WTC11 (cell line): ENCODE results near the gene FAM174B. TPM values are rescaled to one million over a fixed set of nuclear protein-coding genes. Genes with fewer than 3 reads are reported as not detected.

Source experiments
- ATAC-seq: fragments of 200-7000 bp; cut with Tn5 transposase; 2 replicates; pipeline ENCODE4 v1.10.0; 2021; ENCODE audit warnings: mild to moderate bottlenecking, moderate library complexity
- CTCF ChIA-PET: fragments of 300-600 bp; sonication (Branson Sonifier 250); formaldehyde crosslinking; loops from one replicate; lab custom pipeline; 2021; ENCODE audit warnings: antibody characterized with exemption; lab: Charles Lee
- POLR2A ChIA-PET: fragments of 350-600 bp; sonication (Branson Sonifier 250); formaldehyde crosslinking; loops from one replicate; lab custom pipeline; 2021; ENCODE audit warnings: antibody characterized with exemption; lab: Charles Lee
- DNase-seq: peaks from one replicate; pipeline ENCODE4 v3.0.0; 2021; ENCODE audit warnings: low spot score
- H3K27ac Mint-ChIP-seq: 2 replicates; pipeline ENCODE4 v1.8.0; 2021; ENCODE audit warnings: mixed read lengths
- H3K27me3 Mint-ChIP-seq: 2 replicates; pipeline ENCODE4 v1.8.0; 2021; ENCODE audit warnings: low read depth, mild to moderate bottlenecking, moderate library complexity, mixed read lengths
- H3K36me3 Mint-ChIP-seq: 2 replicates; pipeline ENCODE4 v1.8.0; 2021; ENCODE audit warnings: mixed read lengths
- H3K4me1 Mint-ChIP-seq: 2 replicates; pipeline ENCODE4 v1.8.0; 2022; ENCODE audit warnings: mixed read lengths
- H3K4me3 Mint-ChIP-seq: 2 replicates; pipeline ENCODE4 v1.8.0; 2021; ENCODE audit warnings: mild to moderate bottlenecking, moderate library complexity, mixed read lengths
- H3K9me3 Mint-ChIP-seq: 2 replicates; pipeline ENCODE4 v1.8.0; 2021; ENCODE audit warnings: mixed read lengths
- ARID4B ChIP-seq: sonication (generic); formaldehyde crosslinking; IDR thresholded peaks from 2 replicates; pipeline ENCODE4 v1.8.0; 2023; ENCODE audit warnings: missing genetic modification reagents, mild to moderate bottlenecking, borderline replicate concordance
- ATF2 ChIP-seq: sonication (generic); formaldehyde crosslinking; IDR thresholded peaks from 2 replicates; pipeline ENCODE4 v1.8.1; 2022; ENCODE audit warnings: low read depth, missing genetic modification reagents, borderline replicate concordance
- ATF3 ChIP-seq: sonication (generic); formaldehyde crosslinking; conservative IDR thresholded peaks from 2 replicates; pipeline ENCODE4 v1.8.1; 2022; ENCODE audit warnings: mild to moderate bottlenecking, missing genetic modification reagents
- FOXK1 ChIP-seq: sonication (generic); formaldehyde crosslinking; IDR thresholded peaks from 2 replicates; pipeline ENCODE4 v1.8.0; 2022; ENCODE audit warnings: mild to moderate bottlenecking, moderate library complexity, missing genetic modification reagents
- FOXP4 ChIP-seq: sonication (generic); formaldehyde crosslinking; IDR thresholded peaks from 2 replicates; pipeline ENCODE4 v1.8.0; 2022; ENCODE audit warnings: mild to moderate bottlenecking, missing genetic modification reagents
- GTF2I ChIP-seq: fragments of 250-450 bp; sonication (Bioruptor Pico); conservative IDR thresholded peaks from 2 replicates; pipeline ENCODE4 v1.4.0; 2021; ENCODE audit warnings: mild to moderate bottlenecking
- NFE2L1 ChIP-seq: sonication (generic); formaldehyde crosslinking; IDR thresholded peaks from 2 replicates; pipeline ENCODE4 v1.8.1; 2023; ENCODE audit warnings: missing genetic modification reagents
- PREB ChIP-seq: sonication (generic); formaldehyde crosslinking; IDR thresholded peaks from 2 replicates; pipeline ENCODE4 v1.8.1; 2022; ENCODE audit warnings: mild to moderate bottlenecking, missing genetic modification reagents, moderate library complexity, borderline replicate concordance
- PRRX2 ChIP-seq: fragments of 250-450 bp; sonication (Bioruptor Pico); IDR thresholded peaks from 2 replicates; pipeline ENCODE4 v1.8.0; 2021; ENCODE audit warnings: mild to moderate bottlenecking
- RELA ChIP-seq: sonication (generic); formaldehyde crosslinking; IDR thresholded peaks from 2 replicates; pipeline ENCODE4 v1.8.1; 2022; ENCODE audit warnings: missing genetic modification reagents, mild to moderate bottlenecking, borderline replicate concordance
- SMAD4 ChIP-seq: sonication (generic); formaldehyde crosslinking; IDR thresholded peaks from 2 replicates; pipeline ENCODE4 v1.8.0; 2022; ENCODE audit warnings: mild to moderate bottlenecking, missing genetic modification reagents
- STAT6 ChIP-seq: sonication (generic); formaldehyde crosslinking; conservative IDR thresholded peaks from 2 replicates; pipeline ENCODE4 v1.8.1; 2023; ENCODE audit warnings: mild to moderate bottlenecking, low read depth, missing genetic modification reagents, moderate library complexity
- TEAD4 ChIP-seq: sonication (generic); formaldehyde crosslinking; IDR thresholded peaks from 2 replicates; pipeline ENCODE4 v1.8.0; 2022; ENCODE audit warnings: mild to moderate bottlenecking, missing genetic modification reagents
- TP53 ChIP-seq: sonication (generic); formaldehyde crosslinking; IDR thresholded peaks from 2 replicates; pipeline ENCODE4 v1.8.1; 2023; ENCODE audit warnings: mild to moderate bottlenecking, missing genetic modification reagents
- USF2 ChIP-seq: sonication (generic); formaldehyde crosslinking; IDR thresholded peaks from 2 replicates; pipeline ENCODE4 v1.8.1; 2023; ENCODE audit warnings: mild to moderate bottlenecking, missing genetic modification reagents, moderate library complexity
- ZNF232 ChIP-seq: sonication (generic); formaldehyde crosslinking; IDR thresholded peaks from 2 replicates; pipeline ENCODE4 v1.8.0; 2022; ENCODE audit warnings: mild to moderate bottlenecking, missing genetic modification reagents
- ZNF317 ChIP-seq: sonication (generic); formaldehyde crosslinking; IDR thresholded peaks from 2 replicates; pipeline ENCODE4 v1.8.1; 2023; ENCODE audit warnings: low read depth, mild to moderate bottlenecking, moderate library complexity, missing genetic modification reagents, borderline replicate concordance
- ZNF396 ChIP-seq: fragments of 250-450 bp; sonication (Bioruptor Pico); IDR thresholded peaks from 2 replicates; pipeline ENCODE4 v1.8.0; 2021; ENCODE audit warnings: mild to moderate bottlenecking, moderate library complexity, borderline replicate concordance
- ZNF416 ChIP-seq: fragments of 250-450 bp; sonication (Bioruptor Pico); IDR thresholded peaks from 2 replicates; pipeline ENCODE4 v1.9.0; 2021; ENCODE audit warnings: mild to moderate bottlenecking, inconsistent platforms
- ZNF423 ChIP-seq: fragments of 250-450 bp; sonication (Bioruptor Pico); IDR thresholded peaks from 2 replicates; pipeline ENCODE4 v2.1.2; 2022; ENCODE audit warnings: mild to moderate bottlenecking, moderate library complexity
- total RNA-seq: library from RNA; stranded (reverse); gene quantifications from 3 replicates; pipeline ENCODE4 v1.2.3, GENCODE V29; 2021

FAM174B gene
- total RNA-seq, 1 experiment from 2014 or later, result 22.1 TPM

- ChIA-PET POLR2A (no interaction called here), CTCF (interaction anchor here (1.0 to 1.3 kb wide), 2 partner anchors 11 to 69 kb away, joined by 3 read pairs; no protein-coding TSS in a partner anchor)
- H3K4me3 Mint-ChIP-seq, result no peak overlapping the region
- H3K9me3 Mint-ChIP-seq, result peaks cover 12% of the 10 kb centered on the region
- no peak for DNase-seq
- H3K27me3 Mint-ChIP-seq, result no peaks in the 10 kb centered on the region
- TF ChIP-seq ZNF396 (no peak), TP53 (CRISPR knock-in tag) (no peak), ARID4B (CRISPR knock-in tag) (no peak), ATF3 (CRISPR knock-in tag) (no peak), TEAD4 (CRISPR knock-in tag) (no peak), FOXP4 (no peak), GTF2I (CRISPR knock-in tag) (no peak), ZNF423 (CRISPR knock-in tag) (no peak), PREB (CRISPR knock-in tag) (no peak), ZNF317 (no peak), ATF2 (no peak), ZNF232 (CRISPR knock-in tag) (no peak), RELA (CRISPR knock-in tag) (no peak), NFE2L1 (no peak), STAT6 (CRISPR knock-in tag) (no peak), FOXK1 (no peak), USF2 (CRISPR knock-in tag) (no peak), PRRX2 (CRISPR knock-in tag) (no peak), ZNF416 (CRISPR knock-in tag) (no peak), SMAD4 (CRISPR knock-in tag) (no peak)
- H3K36me3 Mint-ChIP-seq, result peaks cover 4% of the 10 kb centered on the region
- no peak for ATAC-seq
- peaks cover 63% of the 10 kb centered on the region for H3K4me1 Mint-ChIP-seq
- peak overlapping the region; percentile 89 for H3K27ac Mint-ChIP-seq
Observed at GRCh38 chr15:92645051-92645631, 10.4 kb downstream of the FAM174B start.
